WTC11 (cell line): ENCODE data around the gene SERPINA4. TPM values are rescaled to one million over a fixed set of nuclear protein-coding genes. Genes with fewer than 3 reads are reported as not detected.

Source experiments
- ATAC-seq: fragments of 200-7000 bp; cut with Tn5 transposase; 2 replicates; pipeline ENCODE4 v1.10.0; 2021; ENCODE audit warnings: mild to moderate bottlenecking, moderate library complexity
- CTCF ChIA-PET: fragments of 300-600 bp; sonication (Branson Sonifier 250); formaldehyde crosslinking; loops from one replicate; lab custom pipeline; 2021; ENCODE audit warnings: antibody characterized with exemption; lab: Charles Lee
- POLR2A ChIA-PET: fragments of 350-600 bp; sonication (Branson Sonifier 250); formaldehyde crosslinking; loops from one replicate; lab custom pipeline; 2021; ENCODE audit warnings: antibody characterized with exemption; lab: Charles Lee
- DNase-seq: peaks from one replicate; pipeline ENCODE4 v3.0.0; 2021; ENCODE audit warnings: low spot score
- H3K27ac Mint-ChIP-seq: 2 replicates; pipeline ENCODE4 v1.8.0; 2021; ENCODE audit warnings: mixed read lengths
- H3K27me3 Mint-ChIP-seq: 2 replicates; pipeline ENCODE4 v1.8.0; 2021; ENCODE audit warnings: low read depth, mild to moderate bottlenecking, moderate library complexity, mixed read lengths
- H3K36me3 Mint-ChIP-seq: 2 replicates; pipeline ENCODE4 v1.8.0; 2021; ENCODE audit warnings: mixed read lengths
- H3K4me1 Mint-ChIP-seq: 2 replicates; pipeline ENCODE4 v1.8.0; 2022; ENCODE audit warnings: mixed read lengths
- H3K4me3 Mint-ChIP-seq: 2 replicates; pipeline ENCODE4 v1.8.0; 2021; ENCODE audit warnings: mild to moderate bottlenecking, moderate library complexity, mixed read lengths
- H3K9me3 Mint-ChIP-seq: 2 replicates; pipeline ENCODE4 v1.8.0; 2021; ENCODE audit warnings: mixed read lengths
- ATF1 ChIP-seq: sonication (generic); formaldehyde crosslinking; IDR thresholded peaks from 2 replicates; pipeline ENCODE4 v1.8.1; 2023; ENCODE audit warnings: mild to moderate bottlenecking, moderate library complexity, missing genetic modification reagents
- ATF3 ChIP-seq: sonication (generic); formaldehyde crosslinking; conservative IDR thresholded peaks from 2 replicates; pipeline ENCODE4 v1.8.1; 2022; ENCODE audit warnings: mild to moderate bottlenecking, missing genetic modification reagents
- CREM ChIP-seq: sonication (generic); formaldehyde crosslinking; IDR thresholded peaks from 2 replicates; pipeline ENCODE4 v1.8.1; 2022; ENCODE audit warnings: mild to moderate bottlenecking, missing genetic modification reagents, moderate library complexity
- ETV6 ChIP-seq: sonication (generic); formaldehyde crosslinking; IDR thresholded peaks from 2 replicates; pipeline ENCODE4 v1.8.1; 2022; ENCODE audit warnings: mild to moderate bottlenecking, missing genetic modification reagents
- FOXJ3 ChIP-seq: sonication (generic); formaldehyde crosslinking; IDR thresholded peaks from 2 replicates; pipeline ENCODE4 v1.9.0; 2021; ENCODE audit warnings: missing genetic modification reagents, mild to moderate bottlenecking, borderline replicate concordance
- JUN ChIP-seq: sonication (generic); formaldehyde crosslinking; IDR thresholded peaks from 2 replicates; pipeline ENCODE4 v1.8.0; 2023; ENCODE audit warnings: mild to moderate bottlenecking, missing genetic modification reagents
- NFE2L1 ChIP-seq: sonication (generic); formaldehyde crosslinking; IDR thresholded peaks from 2 replicates; pipeline ENCODE4 v1.8.1; 2023; ENCODE audit warnings: missing genetic modification reagents
- NR1H2 ChIP-seq: sonication (generic); formaldehyde crosslinking; IDR thresholded peaks from 2 replicates; pipeline ENCODE4 v1.9.0; 2021; ENCODE audit warnings: mild to moderate bottlenecking, moderate library complexity, missing genetic modification reagents
- SP1 ChIP-seq: sonication (generic); formaldehyde crosslinking; conservative IDR thresholded peaks from 2 replicates; pipeline ENCODE4 v1.8.1; 2022; ENCODE audit warnings: missing genetic modification reagents
- ZBTB21 ChIP-seq: sonication (generic); formaldehyde crosslinking; IDR thresholded peaks from 2 replicates; pipeline ENCODE4 v1.8.1; 2023; ENCODE audit warnings: mild to moderate bottlenecking, missing genetic modification reagents, borderline replicate concordance
- ZNF232 ChIP-seq: sonication (generic); formaldehyde crosslinking; IDR thresholded peaks from 2 replicates; pipeline ENCODE4 v1.8.0; 2022; ENCODE audit warnings: mild to moderate bottlenecking, missing genetic modification reagents
- ZNF416 ChIP-seq: fragments of 250-450 bp; sonication (Bioruptor Pico); IDR thresholded peaks from 2 replicates; pipeline ENCODE4 v1.9.0; 2021; ENCODE audit warnings: mild to moderate bottlenecking, inconsistent platforms
- ZNF425 ChIP-seq: fragments of 250-450 bp; sonication (Bioruptor Pico); conservative IDR thresholded peaks from 2 replicates; pipeline ENCODE4 v1.9.0; 2021; ENCODE audit warnings: mild to moderate bottlenecking
- total RNA-seq: library from RNA; stranded (reverse); gene quantifications from 3 replicates; pipeline ENCODE4 v1.2.3, GENCODE V29; 2021
- TF ChIP-seq, protein P1 (sequence below): sonication (generic); formaldehyde crosslinking; IDR thresholded peaks from 2 replicates; pipeline ENCODE4 v1.8.1; 2022; ENCODE audit warnings: missing genetic modification reagents, borderline replicate concordance
- TF ChIP-seq, protein P2 (sequence below): sonication (generic); formaldehyde crosslinking; IDR thresholded peaks from 2 replicates; pipeline ENCODE4 v1.8.1; 2022; ENCODE audit warnings: mild to moderate bottlenecking, missing genetic modification reagents, moderate library complexity, borderline replicate concordance
- TF ChIP-seq, protein P3 (sequence below): sonication (generic); formaldehyde crosslinking; IDR thresholded peaks from 2 replicates; pipeline ENCODE4 v1.8.1; 2022; ENCODE audit warnings: mild to moderate bottlenecking, moderate library complexity, missing genetic modification reagents
- TF ChIP-seq, protein P4 (sequence below): sonication (generic); formaldehyde crosslinking; IDR thresholded peaks from 2 replicates; pipeline ENCODE4 v1.8.1; 2023; ENCODE audit warnings: mild to moderate bottlenecking, missing genetic modification reagents, moderate library complexity
- TF ChIP-seq, protein P5 (sequence below): sonication (generic); formaldehyde crosslinking; IDR thresholded peaks from 2 replicates; pipeline ENCODE4 v1.8.0; 2023; ENCODE audit warnings: missing genetic modification reagents, mild to moderate bottlenecking, borderline replicate concordance

Gene SERPINA4
- total RNA-seq, 1 experiment from 2014 or later = not detected

DNA sequence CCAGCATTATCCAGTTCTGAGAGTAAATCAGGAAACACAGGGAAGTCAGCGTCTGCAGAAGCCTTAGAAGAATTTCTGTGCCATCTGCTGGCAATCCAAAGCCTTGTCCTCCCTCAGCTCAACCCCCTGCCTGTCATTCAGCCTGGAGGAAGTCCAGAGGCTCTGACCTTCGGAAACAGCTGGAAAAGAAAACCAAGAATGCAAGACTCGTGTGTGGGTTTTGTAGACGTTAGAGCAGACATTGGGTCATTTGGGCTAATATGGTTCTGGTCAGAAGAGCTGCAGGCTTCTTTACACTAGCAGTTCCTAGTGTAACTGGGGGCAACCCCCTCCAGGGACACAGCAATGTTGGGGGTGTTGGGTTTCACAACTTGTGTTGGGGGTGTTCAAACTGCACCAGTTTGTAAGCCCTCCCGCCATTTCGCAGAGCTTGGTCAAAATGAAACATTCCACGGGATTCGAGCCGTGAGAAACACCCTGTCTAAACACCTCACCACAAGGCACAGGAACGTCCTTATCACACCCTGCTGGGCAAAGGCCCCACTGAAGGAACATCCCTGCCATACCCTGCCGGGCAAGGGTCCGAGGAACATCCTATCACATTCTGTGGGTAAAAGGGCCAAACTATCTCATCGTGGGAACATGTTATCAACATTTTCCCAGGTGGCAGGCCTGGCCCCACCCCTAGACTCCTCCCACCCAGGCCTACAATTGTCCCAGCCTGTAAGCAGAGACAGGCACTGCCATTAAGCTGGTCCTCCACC lies 21.0 kb upstream of the SERPINA4 start:
- H3K4me3 Mint-ChIP-seq = no peak overlapping the region
- ATAC-seq = no peak
- ChIA-PET CTCF (interaction anchor here (1.9 to 5.0 kb wide), 4 partner anchors 9 to 117 kb away, joined by 10 to 42 read pairs (median 34); no protein-coding TSS in a partner anchor), POLR2A (no interaction called here)
- no peak for TF ChIP-seq ZBTB21 (CRISPR knock-in tag)
- TF ChIP-seq, protein P1, sequence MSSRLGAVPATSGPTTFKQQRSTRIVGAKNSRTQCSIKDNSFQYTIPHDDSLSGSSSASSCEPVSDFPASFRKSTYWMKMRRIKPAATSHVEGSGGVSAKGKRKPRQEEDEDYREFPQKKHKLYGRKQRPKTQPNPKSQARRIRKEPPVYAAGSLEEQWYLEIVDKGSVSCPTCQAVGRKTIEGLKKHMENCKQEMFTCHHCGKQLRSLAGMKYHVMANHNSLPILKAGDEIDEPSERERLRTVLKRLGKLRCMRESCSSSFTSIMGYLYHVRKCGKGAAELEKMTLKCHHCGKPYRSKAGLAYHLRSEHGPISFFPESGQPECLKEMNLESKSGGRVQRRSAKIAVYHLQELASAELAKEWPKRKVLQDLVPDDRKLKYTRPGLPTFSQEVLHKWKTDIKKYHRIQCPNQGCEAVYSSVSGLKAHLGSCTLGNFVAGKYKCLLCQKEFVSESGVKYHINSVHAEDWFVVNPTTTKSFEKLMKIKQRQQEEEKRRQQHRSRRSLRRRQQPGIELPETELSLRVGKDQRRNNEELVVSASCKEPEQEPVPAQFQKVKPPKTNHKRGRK (CRISPR knock-in tag) = no peak
- TF ChIP-seq, protein P2, sequence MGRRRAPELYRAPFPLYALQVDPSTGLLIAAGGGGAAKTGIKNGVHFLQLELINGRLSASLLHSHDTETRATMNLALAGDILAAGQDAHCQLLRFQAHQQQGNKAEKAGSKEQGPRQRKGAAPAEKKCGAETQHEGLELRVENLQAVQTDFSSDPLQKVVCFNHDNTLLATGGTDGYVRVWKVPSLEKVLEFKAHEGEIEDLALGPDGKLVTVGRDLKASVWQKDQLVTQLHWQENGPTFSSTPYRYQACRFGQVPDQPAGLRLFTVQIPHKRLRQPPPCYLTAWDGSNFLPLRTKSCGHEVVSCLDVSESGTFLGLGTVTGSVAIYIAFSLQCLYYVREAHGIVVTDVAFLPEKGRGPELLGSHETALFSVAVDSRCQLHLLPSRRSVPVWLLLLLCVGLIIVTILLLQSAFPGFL (CRISPR knock-in tag) = no peak
- TF ChIP-seq ATF1 (CRISPR knock-in tag) = no peak
- TF ChIP-seq SP1 (CRISPR knock-in tag) = no peak
- TF ChIP-seq NFE2L1 = no peak
- TF ChIP-seq CREM (CRISPR knock-in tag) = no peak
- TF ChIP-seq ATF3 = no peak
- no peak for TF ChIP-seq ETV6
- TF ChIP-seq, protein P3, sequence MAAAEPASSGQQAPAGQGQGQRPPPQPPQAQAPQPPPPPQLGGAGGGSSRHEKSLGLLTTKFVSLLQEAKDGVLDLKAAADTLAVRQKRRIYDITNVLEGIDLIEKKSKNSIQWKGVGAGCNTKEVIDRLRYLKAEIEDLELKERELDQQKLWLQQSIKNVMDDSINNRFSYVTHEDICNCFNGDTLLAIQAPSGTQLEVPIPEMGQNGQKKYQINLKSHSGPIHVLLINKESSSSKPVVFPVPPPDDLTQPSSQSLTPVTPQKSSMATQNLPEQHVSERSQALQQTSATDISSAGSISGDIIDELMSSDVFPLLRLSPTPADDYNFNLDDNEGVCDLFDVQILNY (CRISPR knock-in tag) = no peak
- no peak for TF ChIP-seq ZNF425 (CRISPR knock-in tag)
- TF ChIP-seq, protein P4, sequence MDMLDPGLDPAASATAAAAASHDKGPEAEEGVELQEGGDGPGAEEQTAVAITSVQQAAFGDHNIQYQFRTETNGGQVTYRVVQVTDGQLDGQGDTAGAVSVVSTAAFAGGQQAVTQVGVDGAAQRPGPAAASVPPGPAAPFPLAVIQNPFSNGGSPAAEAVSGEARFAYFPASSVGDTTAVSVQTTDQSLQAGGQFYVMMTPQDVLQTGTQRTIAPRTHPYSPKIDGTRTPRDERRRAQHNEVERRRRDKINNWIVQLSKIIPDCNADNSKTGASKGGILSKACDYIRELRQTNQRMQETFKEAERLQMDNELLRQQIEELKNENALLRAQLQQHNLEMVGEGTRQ (CRISPR knock-in tag) = no peak
- TF ChIP-seq NR1H2 (CRISPR knock-in tag) = no peak
- no peak for TF ChIP-seq FOXJ3 (CRISPR knock-in tag)
- DNase-seq = no peak
- H3K36me3 Mint-ChIP-seq = no peaks in the 10 kb centered on the region
- peaks cover 28% of the 10 kb centered on the region for H3K4me1 Mint-ChIP-seq
- no peak overlapping the region for H3K27ac Mint-ChIP-seq
- H3K27me3 Mint-ChIP-seq = no peaks in the 10 kb centered on the region; the same call in 1 of the 2 replicates
- no peaks in the 10 kb centered on the region for H3K9me3 Mint-ChIP-seq

- ChIA-PET POLR2A (no interaction called here), CTCF (interaction anchor here (3.9 to 5.0 kb wide), 3 partner anchors 8 to 108 kb away, joined by 34 to 42 read pairs (median 34); no protein-coding TSS in a partner anchor)
- Mint-ChIP-seq H3K4me1 (peaks cover 36% of the 10 kb centered on the region), H3K27ac (no peak overlapping the region), H3K4me3 (no peak overlapping the region), H3K27me3 (no peaks in the 10 kb centered on the region; the same call in 1 of the 2 replicates), H3K9me3 (no peaks in the 10 kb centered on the region), H3K36me3 (no peaks in the 10 kb centered on the region)
- DNase-seq (no peak), ATAC-seq (no peak)
- TF ChIP-seq NFE2L1 = no peak
- TF ChIP-seq, protein P5, sequence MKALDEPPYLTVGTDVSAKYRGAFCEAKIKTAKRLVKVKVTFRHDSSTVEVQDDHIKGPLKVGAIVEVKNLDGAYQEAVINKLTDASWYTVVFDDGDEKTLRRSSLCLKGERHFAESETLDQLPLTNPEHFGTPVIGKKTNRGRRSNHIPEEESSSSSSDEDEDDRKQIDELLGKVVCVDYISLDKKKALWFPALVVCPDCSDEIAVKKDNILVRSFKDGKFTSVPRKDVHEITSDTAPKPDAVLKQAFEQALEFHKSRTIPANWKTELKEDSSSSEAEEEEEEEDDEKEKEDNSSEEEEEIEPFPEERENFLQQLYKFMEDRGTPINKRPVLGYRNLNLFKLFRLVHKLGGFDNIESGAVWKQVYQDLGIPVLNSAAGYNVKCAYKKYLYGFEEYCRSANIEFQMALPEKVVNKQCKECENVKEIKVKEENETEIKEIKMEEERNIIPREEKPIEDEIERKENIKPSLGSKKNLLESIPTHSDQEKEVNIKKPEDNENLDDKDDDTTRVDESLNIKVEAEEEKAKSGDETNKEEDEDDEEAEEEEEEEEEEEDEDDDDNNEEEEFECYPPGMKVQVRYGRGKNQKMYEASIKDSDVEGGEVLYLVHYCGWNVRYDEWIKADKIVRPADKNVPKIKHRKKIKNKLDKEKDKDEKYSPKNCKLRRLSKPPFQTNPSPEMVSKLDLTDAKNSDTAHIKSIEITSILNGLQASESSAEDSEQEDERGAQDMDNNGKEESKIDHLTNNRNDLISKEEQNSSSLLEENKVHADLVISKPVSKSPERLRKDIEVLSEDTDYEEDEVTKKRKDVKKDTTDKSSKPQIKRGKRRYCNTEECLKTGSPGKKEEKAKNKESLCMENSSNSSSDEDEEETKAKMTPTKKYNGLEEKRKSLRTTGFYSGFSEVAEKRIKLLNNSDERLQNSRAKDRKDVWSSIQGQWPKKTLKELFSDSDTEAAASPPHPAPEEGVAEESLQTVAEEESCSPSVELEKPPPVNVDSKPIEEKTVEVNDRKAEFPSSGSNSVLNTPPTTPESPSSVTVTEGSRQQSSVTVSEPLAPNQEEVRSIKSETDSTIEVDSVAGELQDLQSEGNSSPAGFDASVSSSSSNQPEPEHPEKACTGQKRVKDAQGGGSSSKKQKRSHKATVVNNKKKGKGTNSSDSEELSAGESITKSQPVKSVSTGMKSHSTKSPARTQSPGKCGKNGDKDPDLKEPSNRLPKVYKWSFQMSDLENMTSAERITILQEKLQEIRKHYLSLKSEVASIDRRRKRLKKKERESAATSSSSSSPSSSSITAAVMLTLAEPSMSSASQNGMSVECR = no peak
- TF ChIP-seq NR1H2 (CRISPR knock-in tag) = no peak
- no peak for TF ChIP-seq ZNF232 (CRISPR knock-in tag)
- TF ChIP-seq JUN (CRISPR knock-in tag) = no peak
- no peak for TF ChIP-seq ZNF416 (CRISPR knock-in tag)
- TF ChIP-seq, all 79 proteins: peak for 0
Measured at GRCh38 chr14:94541234-94541975, 19.8 kb upstream of the SERPINA4 start.
